Gastroesophageal sphincter (tissue), 3 donors: ENCODE results near the gene KHSRP.

Experiments used
- POLR2A ChIP-seq, 2 donors: fragments of 450-650 bp; IDR thresholded peaks; one replicate each; pipeline ENCODE4 v1.6.1; 2017; ENCODE audit warnings: antibody characterized with exemption in 2 of 2, mild to moderate bottlenecking in 2 of 2, moderate library complexity in 1 of 2
- POLR2AphosphoS5 ChIP-seq: sonication (generic); formaldehyde crosslinking; IDR thresholded peaks from one replicate; pipeline ENCODE4 v1.6.1; 2017; ENCODE audit warnings: antibody characterized with exemption
- TF ChIP-seq, protein P1 (sequence below), 4 experiments: fragments of 200-600 bp in 2 of 4; fragments of 450-650 bp in 2 of 4; sonication (generic) in 1 of 4; IDR thresholded peaks; one replicate each; pipeline ENCODE4 v1.5.1; 2017 to 2019; ENCODE audit warnings: antibody characterized with exemption in 4 of 4, mild to moderate bottlenecking in 2 of 4, moderate library complexity in 2 of 4

GRCh38 chr19:6402837-6403608 lies 21.6 kb downstream of the KHSRP start:
- TF ChIP-seq POLR2AphosphoS5 (no peak), POLR2A (IDR thresholded peaks at IDR 0.05) (no peak)
- TF ChIP-seq, protein P1, sequence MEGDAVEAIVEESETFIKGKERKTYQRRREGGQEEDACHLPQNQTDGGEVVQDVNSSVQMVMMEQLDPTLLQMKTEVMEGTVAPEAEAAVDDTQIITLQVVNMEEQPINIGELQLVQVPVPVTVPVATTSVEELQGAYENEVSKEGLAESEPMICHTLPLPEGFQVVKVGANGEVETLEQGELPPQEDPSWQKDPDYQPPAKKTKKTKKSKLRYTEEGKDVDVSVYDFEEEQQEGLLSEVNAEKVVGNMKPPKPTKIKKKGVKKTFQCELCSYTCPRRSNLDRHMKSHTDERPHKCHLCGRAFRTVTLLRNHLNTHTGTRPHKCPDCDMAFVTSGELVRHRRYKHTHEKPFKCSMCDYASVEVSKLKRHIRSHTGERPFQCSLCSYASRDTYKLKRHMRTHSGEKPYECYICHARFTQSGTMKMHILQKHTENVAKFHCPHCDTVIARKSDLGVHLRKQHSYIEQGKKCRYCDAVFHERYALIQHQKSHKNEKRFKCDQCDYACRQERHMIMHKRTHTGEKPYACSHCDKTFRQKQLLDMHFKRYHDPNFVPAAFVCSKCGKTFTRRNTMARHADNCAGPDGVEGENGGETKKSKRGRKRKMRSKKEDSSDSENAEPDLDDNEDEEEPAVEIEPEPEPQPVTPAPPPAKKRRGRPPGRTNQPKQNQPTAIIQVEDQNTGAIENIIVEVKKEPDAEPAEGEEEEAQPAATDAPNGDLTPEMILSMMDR (IDR thresholded peaks at IDR 0.05), result no peak
